GM19397 (cell line): ENCODE measurements around the gene PPL.
"Not testable (repeated sequence)": the region's sequence is repeated elsewhere in the genome, so short reads cannot be mapped to it uniquely, and the experiment has no call there.

Source experiments
- ATAC-seq: cut with Tn5 transposase; IDR thresholded peaks from one replicate; pipeline ENCODE4 v1.9.1; 2021; ENCODE audit warnings: mild to moderate bottlenecking, moderate library complexity; ENCODE audit not compliant: unreplicated experiment

Gene PPL

DNA sequence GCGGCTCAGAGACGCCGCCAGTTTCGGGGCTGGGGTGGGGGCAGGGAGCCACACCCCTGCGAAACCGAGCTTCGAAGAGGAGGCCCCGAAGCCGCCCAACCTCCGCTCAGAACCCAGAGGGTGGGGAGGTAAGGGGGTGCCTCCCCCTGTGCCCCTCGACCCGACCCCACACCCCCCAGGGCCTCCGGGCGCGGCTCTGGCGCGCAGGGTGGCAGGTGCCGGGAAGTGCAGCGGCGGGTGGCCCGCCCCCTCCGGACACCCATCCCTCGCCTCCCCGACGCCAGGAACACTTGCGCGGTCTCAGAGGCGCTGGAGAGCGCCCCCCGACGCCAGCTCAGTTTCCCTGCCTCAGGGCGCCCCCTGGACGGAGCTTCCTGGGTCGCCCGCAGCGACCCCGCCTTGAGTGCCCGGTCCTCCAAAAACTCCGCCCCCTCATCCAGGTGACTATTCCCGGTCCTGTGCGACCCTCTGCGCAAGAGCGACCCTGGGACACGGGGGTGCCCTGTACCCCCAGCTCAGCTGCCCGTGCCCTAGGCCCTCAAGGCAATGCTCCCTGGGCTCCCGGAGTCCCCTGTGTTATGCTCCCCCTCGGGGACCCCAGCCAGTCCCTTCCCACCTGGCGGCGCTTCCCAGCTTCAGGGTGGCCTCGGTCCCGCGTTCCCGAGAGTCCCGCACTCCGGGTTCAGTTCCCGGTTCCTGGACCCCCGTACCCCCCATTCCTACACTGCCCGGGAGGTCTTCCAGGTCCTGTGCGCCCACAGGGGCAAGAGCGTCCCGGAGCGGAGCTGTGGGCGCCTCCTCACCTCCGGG lies 562 bp downstream of the PPL start:
- no peak for ATAC-seq

DNA sequence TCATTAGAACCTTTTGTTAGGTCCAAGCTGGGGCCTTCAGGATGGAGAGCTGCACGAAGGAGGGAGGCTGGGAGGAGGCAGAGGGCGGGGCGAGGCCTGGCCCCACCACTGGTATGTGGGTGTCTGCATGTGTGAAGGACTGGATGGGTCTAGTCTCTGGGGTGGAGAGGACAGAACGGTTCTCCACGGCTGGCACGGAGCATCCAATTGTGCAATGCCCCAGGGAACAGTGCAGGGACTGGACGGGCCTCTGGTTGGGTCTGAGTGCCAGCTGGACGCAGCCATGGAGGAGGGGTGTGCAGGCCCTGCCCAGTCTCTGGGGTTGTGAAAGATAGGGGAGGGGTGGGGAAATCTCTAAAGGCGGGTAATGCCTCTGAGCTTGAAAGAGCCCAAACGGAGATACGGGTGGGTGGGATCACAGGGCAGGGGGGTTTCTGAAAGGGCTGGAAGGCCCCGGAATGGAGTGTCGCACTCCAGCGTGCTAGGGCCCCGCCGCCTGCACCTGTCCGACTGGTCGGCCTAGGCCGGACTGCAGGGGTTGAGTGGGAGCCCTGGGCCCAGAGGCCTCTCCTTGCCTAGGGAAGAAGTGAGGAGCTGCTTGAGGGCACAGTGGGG lies 1.6 kb downstream of the PPL start:
- no peak for ATAC-seq

DNA sequence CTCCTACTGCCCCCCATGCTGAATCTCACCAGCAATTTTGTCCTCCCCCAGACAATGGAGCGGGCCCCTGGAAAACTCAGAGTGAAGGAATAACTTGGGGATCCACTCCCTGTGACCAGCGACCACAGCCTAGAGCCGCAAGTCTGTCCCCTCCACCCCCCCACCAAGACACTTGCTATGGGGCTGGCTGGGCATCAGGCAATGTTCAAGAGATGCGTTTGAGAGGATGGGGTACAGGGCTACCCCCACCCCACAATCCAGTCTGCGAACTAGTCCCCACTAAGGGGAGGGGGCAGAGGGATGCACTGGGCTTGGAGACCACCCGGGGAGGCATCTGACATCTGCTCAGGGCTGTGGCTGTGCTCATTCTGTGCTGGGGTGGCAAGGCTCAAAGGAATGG lies 2.4 kb downstream of the PPL start:
- ATAC-seq = no peak

DNA sequence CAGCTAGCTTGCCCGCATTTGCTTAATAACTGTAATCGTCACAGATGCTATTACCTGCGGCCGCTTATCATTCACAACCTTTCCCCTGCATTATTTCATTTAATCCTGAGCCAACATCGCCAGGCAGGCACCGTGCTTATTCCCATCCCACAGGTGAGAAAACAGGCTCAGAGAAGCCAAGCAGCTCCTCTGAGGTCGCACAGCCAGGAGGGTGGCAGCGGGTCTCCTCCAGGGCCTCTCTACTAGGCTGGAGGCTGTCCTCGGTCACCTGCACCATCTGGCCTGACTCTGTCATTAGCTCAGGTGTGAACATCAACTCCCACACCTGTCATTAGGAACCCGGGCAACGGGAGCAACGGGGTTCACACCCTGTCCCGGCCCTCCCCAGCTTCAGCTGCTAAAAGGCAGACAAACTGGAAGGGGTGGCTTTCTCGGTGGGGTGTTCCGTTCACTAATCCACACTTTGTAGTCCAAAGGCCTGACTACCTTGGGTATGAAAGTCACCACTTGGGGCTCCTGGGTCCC lies 3.0 kb downstream of the PPL start:
- no peak for ATAC-seq

DNA sequence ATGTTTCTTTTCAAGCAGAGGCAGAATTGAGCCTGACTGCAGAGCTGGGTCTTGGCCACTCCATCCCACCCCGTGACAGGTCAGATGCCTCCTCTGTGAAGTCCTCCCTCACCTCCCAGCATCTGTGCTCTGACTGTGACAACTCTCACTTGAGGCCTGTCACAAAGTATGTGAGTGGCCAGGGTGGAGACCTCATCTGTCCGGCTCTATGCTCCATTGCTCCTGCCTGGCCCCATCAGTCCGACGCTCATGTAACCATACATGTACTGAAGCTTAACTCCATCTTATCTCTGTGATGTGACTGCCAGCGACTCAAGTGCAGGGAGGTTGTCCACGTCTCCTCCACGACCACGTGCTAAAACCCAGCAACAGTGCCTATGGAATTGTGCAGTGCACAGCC lies 3.5 kb downstream of the PPL start:
- no peak for ATAC-seq

DNA sequence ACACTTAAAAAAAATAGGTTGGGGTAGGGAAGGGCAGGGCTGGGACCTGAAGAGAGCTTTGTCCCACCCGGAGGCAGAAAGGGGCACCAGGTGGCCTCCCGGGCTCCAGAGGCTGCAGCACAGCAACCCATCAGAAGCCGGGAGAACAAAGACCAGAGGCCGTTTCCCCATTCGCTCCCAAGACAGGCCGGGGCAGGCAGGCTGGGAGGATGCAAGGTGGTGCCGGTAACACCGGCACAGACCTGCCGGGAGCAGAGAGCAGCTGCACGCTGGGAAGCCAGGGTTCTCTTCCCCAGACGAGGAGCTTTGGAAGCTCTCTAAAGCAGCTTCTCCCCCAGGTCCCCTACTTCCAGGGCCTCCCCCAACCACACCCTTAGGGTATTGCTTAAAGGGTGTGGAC lies 5.6 kb downstream of the PPL start:
- no peak for ATAC-seq

DNA sequence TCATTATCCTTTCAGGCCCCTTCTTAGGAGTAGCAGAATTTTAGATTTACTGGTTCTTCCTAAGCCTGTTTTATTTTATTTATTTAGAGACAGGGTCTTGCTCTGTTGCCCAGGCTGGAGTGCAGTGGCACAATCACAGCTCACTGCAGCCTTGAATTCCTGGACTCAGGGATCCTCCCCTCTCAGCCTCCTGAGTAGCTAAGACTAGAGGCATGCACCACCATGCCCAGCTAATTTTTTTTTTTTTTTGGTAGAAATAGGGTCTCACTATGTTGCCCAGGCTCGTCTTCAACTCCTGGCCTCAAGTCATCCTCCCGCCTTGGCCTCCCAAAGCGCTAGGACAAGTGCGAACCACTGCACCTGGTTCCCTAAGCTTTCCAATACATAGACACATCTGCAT lies 7.3 kb downstream of the PPL start:
- ATAC-seq = not testable (repeated sequence)

DNA sequence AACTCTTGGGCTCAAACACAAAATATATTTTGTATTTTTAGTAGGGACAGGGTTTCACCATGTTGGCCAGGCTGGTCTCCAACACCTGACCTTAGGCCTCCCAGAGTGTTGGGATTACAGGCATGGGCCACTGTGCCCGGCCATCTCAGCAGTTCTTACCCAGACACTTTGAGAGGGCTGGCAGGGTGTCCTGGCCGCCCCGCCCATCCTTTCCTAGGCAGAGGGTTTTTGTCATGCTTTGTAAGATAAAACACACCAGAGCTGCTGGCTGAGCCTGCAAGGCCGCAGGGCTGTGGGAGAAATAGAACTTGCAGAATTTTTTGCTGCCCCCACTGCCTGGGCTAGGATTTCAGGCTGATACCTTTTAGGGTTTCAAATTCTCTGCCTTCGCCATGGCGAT lies 8.7 kb downstream of the PPL start:
- no peak for ATAC-seq

DNA sequence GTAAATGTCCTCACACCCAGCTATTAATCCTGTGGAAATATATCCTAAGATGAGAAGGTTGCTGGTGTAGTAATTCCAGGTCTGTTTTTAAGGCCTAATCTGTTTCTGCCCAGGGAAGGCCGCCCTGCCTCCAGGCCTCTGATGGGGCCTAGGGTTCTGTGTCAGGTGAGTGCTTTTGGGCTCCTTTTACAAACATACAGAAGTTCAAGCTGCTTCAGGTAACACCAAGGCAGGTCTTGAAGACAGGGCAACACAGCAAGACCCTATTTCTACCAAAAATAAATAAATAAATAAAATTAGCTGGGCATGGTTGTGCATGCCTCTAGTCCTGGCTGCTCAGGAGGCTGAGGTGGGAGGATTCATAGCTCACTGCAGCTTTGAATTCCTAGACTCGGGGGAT lies 9.3 kb downstream of the PPL start:
- ATAC-seq = no peak

DNA sequence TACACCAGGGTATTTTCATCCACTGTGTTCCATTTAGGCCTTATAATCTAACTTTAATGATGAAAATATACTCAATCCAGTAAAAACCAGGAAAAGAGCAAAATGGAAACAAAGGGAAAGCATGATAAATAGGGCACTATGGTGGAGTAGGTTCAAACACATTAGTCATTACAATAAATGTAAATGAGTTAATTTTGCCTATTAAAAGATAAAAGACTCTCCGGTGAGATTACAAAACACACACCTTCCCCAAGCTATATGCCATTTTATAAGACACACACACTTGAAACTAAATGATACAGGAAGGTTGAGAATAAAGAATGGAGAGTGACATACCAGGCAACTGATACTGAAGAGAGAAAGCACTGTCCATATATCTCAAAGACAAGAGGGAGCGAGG lies 10.0 kb downstream of the PPL start:
- no peak for ATAC-seq

DNA sequence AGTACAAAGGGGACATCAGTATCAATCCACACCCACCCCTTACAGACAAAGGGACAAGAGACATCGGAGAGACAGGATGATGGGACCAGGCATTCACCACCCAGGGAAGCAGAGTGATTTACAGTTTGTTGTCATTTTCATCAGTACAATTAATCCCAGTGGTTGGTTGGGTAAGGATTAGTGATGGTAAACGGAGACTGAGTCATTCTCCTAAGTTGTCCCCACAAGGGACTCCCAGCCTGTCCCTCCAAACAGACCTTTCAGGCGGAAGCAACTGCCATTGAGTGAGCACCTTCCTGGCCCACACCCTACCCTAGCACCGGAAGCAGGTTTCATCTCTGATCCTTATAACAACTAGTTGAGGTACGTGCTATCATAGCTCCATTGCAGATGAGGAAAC lies 11.2 kb downstream of the PPL start:
- no peak for ATAC-seq

DNA sequence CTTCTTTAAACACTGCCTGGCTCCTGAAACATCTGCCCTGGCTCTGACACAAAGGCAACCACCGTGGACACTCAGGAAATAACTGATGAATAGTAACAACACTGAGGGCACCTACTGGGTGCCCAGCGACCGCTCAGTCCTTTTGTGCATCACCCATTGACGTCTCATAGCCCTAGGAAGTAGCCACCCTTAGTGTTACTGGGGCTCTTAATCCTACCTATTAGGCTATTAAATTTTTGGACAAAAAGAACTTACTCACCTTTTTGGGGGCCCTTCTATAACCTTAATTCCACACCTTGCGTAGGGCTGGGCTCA lies 11.7 kb downstream of the PPL start:
- no peak for ATAC-seq

DNA sequence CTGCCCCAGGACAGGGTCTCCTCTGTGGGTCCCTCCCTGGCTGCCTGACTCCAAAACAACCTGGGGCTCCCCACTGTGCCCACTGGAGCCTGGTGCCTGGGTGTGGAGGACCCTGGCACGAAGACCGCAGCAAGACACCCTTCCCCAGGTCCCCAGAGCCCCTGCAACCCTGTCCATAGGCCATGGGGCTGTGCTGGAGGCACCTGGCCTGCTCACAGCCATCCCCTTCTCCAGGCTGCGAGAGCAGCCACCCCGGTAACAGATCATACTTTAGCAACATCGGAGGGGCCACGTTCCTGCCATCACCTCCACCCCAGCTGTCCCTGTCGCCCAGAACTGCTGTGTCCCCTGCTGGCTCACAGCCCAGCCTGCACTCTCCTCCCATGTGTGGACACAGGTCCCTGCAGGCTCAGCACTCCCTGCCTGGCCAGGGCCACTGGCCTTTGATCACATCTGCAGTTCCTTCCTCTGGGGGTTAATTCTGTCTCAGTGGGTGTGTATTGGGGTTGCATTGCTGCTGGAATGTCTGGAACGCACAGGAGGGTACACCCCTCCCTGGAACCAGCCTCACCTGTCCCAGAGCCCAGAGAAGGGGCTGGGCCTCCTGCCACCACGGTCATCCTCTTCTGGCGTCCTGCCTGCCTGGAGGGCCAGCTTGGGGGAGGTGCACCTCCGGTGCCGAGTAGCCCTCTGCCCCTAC lies 12.2 kb downstream of the PPL start:
- no peak for ATAC-seq

DNA sequence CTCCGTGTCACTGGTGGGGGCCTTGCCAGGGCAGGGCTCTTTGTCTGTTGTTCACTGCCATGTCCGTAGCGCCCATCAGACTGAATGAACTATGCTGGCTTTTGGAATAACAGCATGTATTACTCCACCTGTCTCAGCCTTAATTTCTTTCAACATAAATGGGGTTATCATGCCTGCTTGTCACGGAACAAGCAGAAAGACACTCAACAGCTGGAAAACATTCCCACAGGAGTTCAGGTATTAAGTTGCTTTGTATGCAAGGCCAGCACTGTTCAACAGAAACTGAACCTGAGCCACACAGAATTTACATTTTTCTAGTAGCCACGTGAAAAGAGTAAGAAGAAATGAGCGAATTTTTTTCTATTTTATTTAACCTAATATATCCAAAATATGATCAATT lies 13.1 kb downstream of the PPL start:
- ATAC-seq = no peak

DNA sequence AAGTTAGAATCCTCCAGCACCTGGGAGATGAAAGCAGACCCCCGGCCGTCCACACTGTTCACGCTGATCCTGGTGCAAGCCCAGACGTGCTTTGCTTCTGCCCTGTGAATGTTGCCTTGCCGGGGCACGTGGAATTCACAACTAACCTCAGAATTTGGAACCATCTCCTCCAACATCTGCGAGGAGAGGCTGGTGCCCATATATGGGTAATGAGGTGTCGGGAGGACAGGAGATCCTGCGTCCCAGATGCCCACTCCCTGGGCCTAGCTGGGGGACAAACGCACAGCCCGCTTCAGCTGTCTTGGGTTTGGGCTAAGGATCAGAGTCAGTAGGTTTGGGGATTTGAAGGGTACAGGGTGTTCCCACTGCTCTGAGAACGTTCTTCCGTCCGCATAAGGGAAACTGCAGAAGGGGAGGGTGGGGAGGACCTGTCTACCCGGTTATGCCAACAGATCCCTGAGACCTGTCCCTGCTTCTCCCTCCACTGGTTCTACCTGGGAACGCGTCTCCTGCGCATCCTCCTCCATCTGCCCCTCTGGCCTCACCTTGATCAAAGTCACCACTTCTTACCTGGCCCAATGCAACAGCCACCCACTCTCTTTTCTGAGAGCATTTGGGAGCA lies 14.1 kb downstream of the PPL start:
- no peak for ATAC-seq

DNA sequence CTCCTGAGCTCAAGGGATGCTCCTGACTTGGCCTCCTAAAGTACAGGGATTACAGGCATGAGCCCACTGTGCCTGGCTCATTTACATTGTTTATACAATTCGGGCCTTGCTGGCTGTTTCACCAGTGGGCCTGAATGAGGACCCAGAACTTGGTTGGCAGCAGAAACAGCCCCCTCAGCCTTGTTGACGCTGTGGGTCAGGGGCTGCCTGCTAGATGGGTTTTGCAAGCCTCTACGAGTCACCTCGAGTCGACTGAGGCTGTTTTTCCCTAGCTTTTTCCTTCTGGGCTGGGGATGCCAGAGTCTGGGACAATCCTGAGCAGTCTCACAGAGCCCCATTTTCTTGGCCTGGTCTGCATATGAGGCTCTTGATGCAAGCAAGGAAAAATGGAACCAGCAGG lies 16.1 kb downstream of the PPL start:
- no peak for ATAC-seq

DNA sequence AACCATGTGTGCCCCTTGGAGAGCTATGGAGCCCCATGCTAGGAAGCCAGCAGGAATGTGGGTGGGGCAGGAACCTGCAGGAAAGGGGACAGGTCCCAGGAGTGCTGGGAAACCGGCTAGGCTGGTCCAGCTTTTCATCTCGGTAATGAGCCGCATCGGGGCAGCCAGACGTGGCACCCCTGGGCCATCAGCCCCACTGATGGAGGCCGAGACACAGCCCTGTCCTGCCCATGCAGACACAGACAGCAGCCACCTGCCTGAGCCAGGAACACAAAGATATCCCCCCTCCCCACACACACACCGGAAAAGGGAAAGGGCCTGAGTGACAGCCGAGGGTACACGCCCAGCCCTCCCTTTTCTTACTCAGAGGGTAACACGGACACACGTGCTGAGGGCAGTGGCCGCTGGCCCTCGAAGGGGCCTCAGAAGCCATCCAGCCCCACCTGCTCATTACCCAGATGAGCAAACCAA lies 18.1 kb downstream of the PPL start:
- ATAC-seq = no peak

DNA sequence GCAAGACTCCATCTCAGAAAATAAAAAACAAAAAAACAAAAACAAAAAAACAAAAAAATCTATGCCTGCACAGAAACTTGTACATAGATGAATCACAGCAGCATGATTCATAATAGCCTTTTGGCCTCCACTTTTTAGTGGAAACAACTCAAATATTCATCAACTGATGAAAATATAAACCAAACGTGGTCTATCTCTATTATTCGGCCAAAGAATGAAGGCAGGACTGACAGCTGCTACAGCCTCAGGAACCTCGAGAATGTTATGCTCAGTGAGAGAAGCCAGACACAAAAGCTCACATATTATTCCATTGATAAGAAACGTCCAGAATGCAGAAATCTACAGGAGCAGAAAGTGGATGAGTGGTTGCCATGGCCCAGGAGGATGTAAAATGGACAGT lies 19.8 kb downstream of the PPL start:
- ATAC-seq = no peak

DNA sequence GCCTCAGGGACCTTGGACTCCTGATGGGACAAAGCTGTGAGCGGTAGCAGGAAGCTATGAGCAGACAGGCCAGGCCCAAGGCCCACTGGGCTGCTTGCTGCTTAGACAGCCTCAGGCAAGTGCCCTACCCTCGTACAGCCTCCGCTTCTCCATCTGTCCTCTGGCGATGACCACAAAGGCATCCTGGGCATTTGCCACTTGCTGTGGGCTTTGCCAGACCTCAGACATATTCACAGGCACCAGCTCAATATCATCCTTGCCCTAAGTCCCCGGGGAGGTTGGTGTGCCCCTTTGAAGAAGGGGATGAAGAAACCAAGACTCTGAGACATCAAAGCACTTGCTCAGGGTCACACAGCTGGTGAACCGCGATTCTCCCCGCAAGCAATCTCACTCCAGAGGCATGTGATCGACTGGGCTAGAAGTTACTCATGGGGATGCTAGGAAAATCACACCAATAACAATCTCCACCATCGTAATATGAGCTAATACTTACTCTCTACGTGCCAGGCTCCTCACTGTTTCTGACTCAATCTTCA lies 21.7 kb downstream of the PPL start:
- no peak for ATAC-seq

DNA sequence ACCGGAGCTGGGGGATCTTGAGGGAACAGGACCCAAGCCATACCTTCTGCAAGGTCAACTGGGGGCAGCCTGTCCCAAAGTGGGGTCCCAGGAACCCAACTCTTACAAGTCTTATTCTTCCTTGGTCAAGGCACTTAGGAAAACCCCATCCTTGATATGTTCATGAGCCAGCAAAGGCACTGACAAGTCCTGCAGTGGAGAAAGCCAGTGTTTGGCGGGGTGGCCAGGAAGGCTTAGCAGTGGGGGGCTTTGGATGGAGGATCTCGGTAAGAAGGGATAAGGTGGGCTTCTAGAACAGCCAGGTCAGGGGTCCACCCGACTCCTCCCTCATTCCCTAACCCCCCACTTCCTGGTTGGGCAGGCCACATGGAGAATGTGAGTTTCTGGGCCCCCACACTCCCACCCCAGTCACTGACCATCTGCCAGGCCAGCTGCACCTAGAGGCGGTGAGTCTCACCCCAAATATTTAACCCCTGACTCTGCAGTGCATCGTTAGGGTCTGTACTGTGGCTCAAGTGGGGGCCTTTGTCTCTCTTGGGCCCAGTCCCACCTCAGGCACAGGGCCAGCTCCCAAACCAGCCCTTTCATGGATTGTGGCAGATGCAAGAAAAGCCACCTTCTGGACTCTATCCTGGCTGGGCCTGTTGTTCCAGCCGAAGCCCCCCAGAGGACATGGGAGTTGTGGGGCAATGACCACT lies 22.3 kb downstream of the PPL start:
- ATAC-seq = no peak
